HEK293 (cell line): ENCODE measurements around the gene THAP7.

Source experiments
- CTCF ChIA-PET: fragments of 350-600 bp; formaldehyde crosslinking; extraction: SDS; loops from one replicate; lab custom pipeline; 2021; ENCODE audit warnings: antibody characterized with exemption; lab: Yijun Ruan, JAX
- POLR2A ChIA-PET: fragments of 300-600 bp; formaldehyde crosslinking; extraction: SDS; loops from one replicate; lab custom pipeline; 2020; ENCODE audit warnings: antibody characterized with exemption, inconsistent platforms; lab: Yijun Ruan, JAX
- H3K27ac ChIP-seq: fragments of 200-500 bp; sonication (Bioruptor generic); 2 replicates; pipeline ENCODE4 v1.5.1; 2014; ENCODE audit warnings: low read depth, low read length, control low read depth, inconsistent platforms; ENCODE audit errors: extremely low read depth
- H3K36me3 ChIP-seq, 2 experiments: fragments of 200-500 bp in 1 of 2; sonication (Bioruptor generic) in 1 of 2; 1 replicate in 1 of 2; 2 replicates in 1 of 2; pipeline ENCODE4 v1.5.1; 2014 to 2017; ENCODE audit warnings: inconsistent platforms in 2 of 2, low read length in 2 of 2; ENCODE audit not compliant: control insufficient read depth in 2 of 2, insufficient read depth in 1 of 2
- H3K4me1 ChIP-seq: fragments of 200-500 bp; sonication (Bioruptor generic); 2 replicates; pipeline ENCODE4 v1.5.1; 2014; ENCODE audit warnings: mild to moderate bottlenecking, low read length, inconsistent platforms; ENCODE audit not compliant: control insufficient read depth, insufficient read depth
- H3K4me3 ChIP-seq: 2 replicates; pipeline ENCODE4 v1.5.1; 2011; ENCODE audit warnings: low read depth, mild to moderate bottlenecking, control low read depth, low read length, moderate library complexity
- H3K9me3 ChIP-seq: fragments of 200-500 bp; sonication (Bioruptor generic); 2 replicates; pipeline ENCODE4 v1.5.1; 2014; ENCODE audit warnings: low read depth, low read length, inconsistent platforms; ENCODE audit not compliant: control insufficient read depth, insufficient read depth
- HOXA7 ChIP-seq: sonication (generic); formaldehyde crosslinking; IDR thresholded peaks from 2 replicates; pipeline ENCODE4 v1.8.1; 2022; ENCODE audit warnings: missing genetic modification reagents, borderline replicate concordance
- KLF16 ChIP-seq: fragments of 450-650 bp; formaldehyde crosslinking; IDR thresholded peaks from 2 replicates; pipeline ENCODE4 v1.5.1; 2017; ENCODE audit warnings: missing biosample characterization, missing genetic modification characterization
- KLF8 ChIP-seq: fragments of 450-650 bp; formaldehyde crosslinking; IDR thresholded peaks from 2 replicates; pipeline ENCODE4 v1.5.1; 2016; ENCODE audit warnings: missing biosample characterization, missing genetic modification characterization
- PRDM6 ChIP-seq: fragments of 450-650 bp; formaldehyde crosslinking; IDR thresholded peaks from 2 replicates; pipeline ENCODE4 v1.5.1; 2017; ENCODE audit warnings: missing biosample characterization, missing genetic modification characterization
- YY2 ChIP-seq: fragments of 450-650 bp; formaldehyde crosslinking; IDR thresholded peaks from 2 replicates; pipeline ENCODE4 v1.5.1; 2016; ENCODE audit warnings: missing biosample characterization, missing genetic modification characterization
- ZBTB44 ChIP-seq: fragments of 450-650 bp; IDR thresholded peaks from 2 replicates; pipeline ENCODE4 v1.5.1; 2018; ENCODE audit warnings: missing biosample characterization, mild to moderate bottlenecking, missing genetic modification characterization
- ZBTB49 ChIP-seq: fragments of 450-650 bp; formaldehyde crosslinking; IDR thresholded peaks from 2 replicates; pipeline ENCODE4 v1.5.1; 2016; ENCODE audit warnings: missing biosample characterization, missing genetic modification characterization, low read depth
- ZNF133 ChIP-seq: fragments of 450-650 bp; formaldehyde crosslinking; IDR thresholded peaks from 2 replicates; pipeline ENCODE4 v1.5.1; 2016; ENCODE audit warnings: missing biosample characterization, missing genetic modification characterization
- ZNF146 ChIP-seq: fragments of 450-650 bp; formaldehyde crosslinking; IDR thresholded peaks from 2 replicates; pipeline ENCODE4 v1.5.1; 2016; ENCODE audit warnings: missing biosample characterization, missing genetic modification characterization
- ZNF155 ChIP-seq: fragments of 450-650 bp; formaldehyde crosslinking; IDR thresholded peaks from 2 replicates; pipeline ENCODE4 v1.5.1; 2016; ENCODE audit warnings: missing biosample characterization, missing genetic modification characterization
- ZNF221 ChIP-seq: fragments of 450-650 bp; formaldehyde crosslinking; IDR thresholded peaks from 2 replicates; pipeline ENCODE4 v1.5.1; 2017; ENCODE audit warnings: missing biosample characterization, missing genetic modification characterization, borderline replicate concordance
- ZNF23 ChIP-seq: fragments of 450-650 bp; formaldehyde crosslinking; IDR thresholded peaks from 2 replicates; pipeline ENCODE4 v1.5.1; 2016; ENCODE audit warnings: missing biosample characterization, missing genetic modification characterization, borderline replicate concordance
- ZNF239 ChIP-seq: fragments of 450-650 bp; formaldehyde crosslinking; IDR thresholded peaks from 2 replicates; pipeline ENCODE4 v1.5.1; 2016; ENCODE audit warnings: missing biosample characterization, missing genetic modification characterization
- ZNF292 ChIP-seq: fragments of 450-650 bp; formaldehyde crosslinking; IDR thresholded peaks from 2 replicates; pipeline ENCODE4 v1.5.1; 2016; ENCODE audit warnings: low read depth, missing biosample characterization, missing genetic modification characterization, borderline replicate concordance
- ZNF324 ChIP-seq: fragments of 450-650 bp; formaldehyde crosslinking; IDR thresholded peaks from 2 replicates; pipeline ENCODE4 v1.5.1; 2016; ENCODE audit warnings: missing biosample characterization, missing genetic modification characterization
- ZNF416 ChIP-seq: fragments of 450-650 bp; formaldehyde crosslinking; IDR thresholded peaks from 2 replicates; pipeline ENCODE4 v1.5.1; 2016; ENCODE audit warnings: missing biosample characterization, missing genetic modification characterization
- ZNF433 ChIP-seq: fragments of 450-650 bp; formaldehyde crosslinking; IDR thresholded peaks from 2 replicates; pipeline ENCODE4 v1.5.1; 2016; ENCODE audit warnings: missing biosample characterization, missing genetic modification characterization, low read depth
- ZNF501 ChIP-seq: fragments of 450-650 bp; formaldehyde crosslinking; IDR thresholded peaks from 2 replicates; pipeline ENCODE4 v1.5.1; 2016; ENCODE audit warnings: missing biosample characterization, missing genetic modification characterization
- ZNF521 ChIP-seq: fragments of 450-650 bp; formaldehyde crosslinking; IDR thresholded peaks from 2 replicates; pipeline ENCODE4 v1.5.1; 2017; ENCODE audit warnings: missing biosample characterization, mild to moderate bottlenecking, missing genetic modification characterization
- ZNF585B ChIP-seq: fragments of 450-650 bp; formaldehyde crosslinking; IDR thresholded peaks from 2 replicates; pipeline ENCODE4 v1.5.1; 2016; ENCODE audit warnings: missing biosample characterization, missing genetic modification characterization
- ZNF596 ChIP-seq: fragments of 450-650 bp; IDR thresholded peaks from 2 replicates; pipeline ENCODE4 v1.5.0; 2018; ENCODE audit warnings: missing biosample characterization, mild to moderate bottlenecking, missing genetic modification characterization, moderate library complexity
- ZNF664 ChIP-seq: fragments of 450-650 bp; formaldehyde crosslinking; IDR thresholded peaks from 2 replicates; pipeline ENCODE4 v1.5.1; 2016; ENCODE audit warnings: missing biosample characterization, missing genetic modification characterization
- ZNF704 ChIP-seq: fragments of 450-650 bp; formaldehyde crosslinking; IDR thresholded peaks from 2 replicates; pipeline ENCODE4 v1.5.1; 2016; ENCODE audit warnings: missing biosample characterization, missing genetic modification characterization
- ZNF792 ChIP-seq: fragments of 450-650 bp; formaldehyde crosslinking; IDR thresholded peaks from 2 replicates; pipeline ENCODE4 v1.5.1; 2016; ENCODE audit warnings: missing biosample characterization, missing genetic modification characterization
- ZSCAN5A ChIP-seq: fragments of 450-650 bp; formaldehyde crosslinking; IDR thresholded peaks from 2 replicates; pipeline ENCODE4 v1.5.1; 2016; ENCODE audit warnings: missing biosample characterization, missing genetic modification characterization

THAP7 gene

GRCh38 chr22:21031545-21032036 is 29.7 kb upstream of the THAP7 start (continued):
- TF ChIP-seq ZSCAN5A (tag by site-specific recombination) = no peak
- no peak for TF ChIP-seq ZNF292 (tag by site-specific recombination)
- no peak for TF ChIP-seq ZNF792 (tag by site-specific recombination)
- TF ChIP-seq ZNF155 (tag by site-specific recombination) = no peak
- TF ChIP-seq ZNF23 (tag by site-specific recombination) = no peak
- no peak for TF ChIP-seq KLF16 (tag by site-specific recombination)
- TF ChIP-seq YY2 = no peak
- no peak for TF ChIP-seq ZNF596 (tag by site-specific recombination)
- TF ChIP-seq ZNF521 = no peak
- TF ChIP-seq ZBTB49 (tag by site-specific recombination) = no peak
- TF ChIP-seq KLF8 (tag by site-specific recombination) = no peak
- TF ChIP-seq ZNF133 = no peak

- POLR2A ChIA-PET = interaction anchor here (1.3 kb wide), 1 partner anchor 29 kb away, joined by 3 read pairs; the partner anchor contains the start of gene THAP7
- CTCF ChIA-PET = interaction anchor here (0.6 kb wide), 1 partner anchor 77 kb away, joined by 3 read pairs; no protein-coding TSS in a partner anchor
- Histone ChIP-seq H3K9me3 (no peaks in the 10 kb centered on the region), H3K27ac (no peak overlapping the region), H3K4me3 (no peak overlapping the region), H3K4me1 (no peaks in the 10 kb centered on the region), H3K36me3 (no peaks in the 10 kb centered on the region)
- TF ChIP-seq ZNF664 (no peak), ZNF324 (no peak), ZNF146 (tag by site-specific recombination) (no peak), ZNF433 (no peak), HOXA7 (no peak), ZBTB44 (tag by site-specific recombination) (no peak), ZNF416 (tag by site-specific recombination) (no peak), ZNF585B (tag by site-specific recombination) (no peak), ZNF239 (tag by site-specific recombination) (no peak), PRDM6 (tag by site-specific recombination) (no peak), ZNF221 (tag by site-specific recombination) (no peak), ZNF501 (tag by site-specific recombination) (no peak), ZNF704 (tag by site-specific recombination) (no peak)
- TF ChIP-seq, all 188 proteins: peak for 0
Observed at GRCh38 chr22:21030621-21031544, 29.0 kb upstream of the THAP7 start.
